Hematopoietic multipotent progenitor cell treated with erythropoietin and hydrocortisone succinate and interleukin-3 and kit ligand, for 4 days (in vitro differentiated cells): ENCODE results near the gene FBXL2.

ENCODE experiments used
- DNase-seq: peaks from one replicate; pipeline ENCODE4 v3.0.0-alpha.2; 2015

The FBXL2 gene

DNA sequence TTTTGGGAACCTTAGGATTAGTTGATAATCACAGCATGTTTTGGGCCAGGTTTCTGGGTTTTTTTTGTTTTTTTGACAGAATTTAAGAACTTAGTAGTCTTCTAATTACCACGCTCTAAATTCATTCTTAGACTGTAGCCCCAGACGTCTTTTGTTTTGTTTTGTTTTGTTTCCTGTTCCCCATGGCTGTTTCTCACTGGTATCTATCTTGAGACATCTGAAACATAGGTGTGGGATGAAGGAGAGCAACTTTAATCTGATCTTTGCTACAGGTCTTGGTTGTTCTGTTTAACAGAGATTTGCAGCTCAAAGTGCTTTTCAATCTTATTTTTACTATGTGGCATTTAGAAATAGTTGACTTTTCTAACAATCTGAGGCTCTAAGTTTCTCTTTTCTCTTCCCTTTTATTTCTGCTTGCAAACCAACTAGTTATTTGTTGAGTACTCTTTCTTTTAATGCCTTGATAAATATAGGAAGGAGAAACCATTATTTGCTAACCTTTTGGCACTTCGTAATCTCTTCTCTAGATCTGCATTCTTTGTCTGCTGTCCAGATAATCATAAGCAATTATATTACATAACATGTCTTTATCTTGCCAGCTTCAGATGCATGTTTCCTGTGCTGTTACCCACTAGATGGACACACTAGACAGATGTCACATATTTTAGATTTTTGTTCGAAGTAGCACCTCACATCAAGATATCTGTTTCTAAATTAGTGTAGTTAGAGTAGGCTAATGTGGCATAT lies 40.9 kb downstream of the FBXL2 start:
- peak; percentile 83 for DNase-seq

DNA sequence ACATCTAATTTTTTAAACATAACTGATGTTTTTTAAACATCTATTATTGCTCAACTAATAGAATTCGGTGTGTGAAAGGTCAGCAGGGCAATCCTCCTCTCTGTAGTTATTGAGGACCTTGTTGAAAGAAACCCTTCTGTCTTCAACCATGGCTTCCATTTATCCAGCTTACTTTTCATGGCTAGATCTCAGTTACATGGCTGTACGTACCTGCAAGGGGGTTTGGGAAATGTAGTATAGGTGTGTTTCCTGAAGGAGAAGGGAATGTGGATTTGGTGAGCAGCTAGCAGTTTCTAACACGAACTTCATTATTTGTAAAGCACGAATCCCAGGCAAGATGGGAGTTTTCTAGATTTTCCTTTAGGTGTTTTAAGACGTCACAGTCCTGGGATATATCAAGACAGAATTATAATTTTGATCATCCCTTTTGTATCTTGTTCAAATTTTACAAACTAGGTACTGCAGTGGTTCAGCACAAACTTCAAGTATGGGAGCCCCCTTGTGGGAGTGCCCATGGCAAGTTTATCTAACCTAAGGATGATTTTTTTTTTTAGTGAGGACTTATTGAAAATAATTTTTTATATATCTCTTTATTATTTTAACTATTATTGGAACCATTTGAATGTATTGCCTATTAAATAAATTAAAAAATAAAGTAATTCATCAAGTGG lies 41.6 kb downstream of the FBXL2 start:
- peak; percentile 56 for DNase-seq

DNA sequence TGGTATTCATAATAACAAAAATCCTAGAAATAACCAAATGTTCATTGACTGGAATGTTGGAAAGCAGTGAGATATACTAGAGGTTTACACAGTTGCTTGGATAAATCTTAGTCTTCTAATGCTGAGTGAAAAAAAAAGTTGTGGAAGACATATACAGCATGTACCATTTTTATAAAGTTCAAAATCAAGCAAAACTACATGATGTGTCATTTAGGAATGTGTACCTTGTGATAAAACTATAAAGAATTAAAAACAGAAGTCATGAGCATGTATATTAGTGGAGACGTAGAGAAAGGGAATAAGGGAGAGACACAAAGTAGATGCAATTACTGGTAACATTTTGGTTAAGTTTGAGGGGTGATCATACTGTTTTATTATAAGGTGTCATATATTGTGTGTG lies 45.2 kb downstream of the FBXL2 start:
- DNase-seq: no peak

DNA sequence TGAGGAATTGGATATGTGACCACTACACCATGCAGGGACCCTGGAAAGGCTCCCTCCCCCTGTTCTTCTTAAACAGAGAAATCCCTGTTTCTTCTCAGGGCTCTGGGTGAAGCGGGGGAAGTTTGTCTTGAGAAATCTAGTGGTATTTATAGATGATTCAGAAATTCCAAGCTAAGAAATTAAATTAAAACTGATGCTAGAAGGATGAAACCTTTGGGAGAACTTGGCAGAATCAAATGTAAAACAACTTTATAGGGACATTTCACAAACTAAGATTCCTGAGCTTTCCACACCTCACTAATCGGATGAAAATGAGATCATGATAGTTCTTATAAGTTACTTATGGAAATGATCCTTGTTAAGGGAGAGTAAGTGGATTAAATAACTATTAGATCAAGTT lies 54.2 kb downstream of the FBXL2 start:
- DNase-seq: no peak

DNA sequence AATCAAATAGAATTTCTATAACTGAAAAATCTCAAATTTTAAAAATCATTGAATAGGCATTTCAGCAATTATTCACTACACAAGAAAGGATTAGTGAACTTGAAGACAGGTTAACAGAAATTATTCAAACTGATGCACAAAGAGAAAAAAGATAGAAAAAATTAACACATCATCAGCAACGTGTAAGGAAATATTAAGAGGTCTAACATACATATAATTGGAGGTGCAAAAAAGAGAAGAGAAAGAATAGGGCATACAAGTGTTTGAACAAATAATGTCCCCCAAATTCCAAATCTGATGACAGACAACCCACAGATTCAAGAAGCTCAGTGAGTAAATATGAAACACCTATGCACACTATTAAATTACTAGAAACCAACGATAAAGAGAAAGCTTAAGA lies 57.1 kb downstream of the FBXL2 start:
- DNase-seq: no peak

DNA sequence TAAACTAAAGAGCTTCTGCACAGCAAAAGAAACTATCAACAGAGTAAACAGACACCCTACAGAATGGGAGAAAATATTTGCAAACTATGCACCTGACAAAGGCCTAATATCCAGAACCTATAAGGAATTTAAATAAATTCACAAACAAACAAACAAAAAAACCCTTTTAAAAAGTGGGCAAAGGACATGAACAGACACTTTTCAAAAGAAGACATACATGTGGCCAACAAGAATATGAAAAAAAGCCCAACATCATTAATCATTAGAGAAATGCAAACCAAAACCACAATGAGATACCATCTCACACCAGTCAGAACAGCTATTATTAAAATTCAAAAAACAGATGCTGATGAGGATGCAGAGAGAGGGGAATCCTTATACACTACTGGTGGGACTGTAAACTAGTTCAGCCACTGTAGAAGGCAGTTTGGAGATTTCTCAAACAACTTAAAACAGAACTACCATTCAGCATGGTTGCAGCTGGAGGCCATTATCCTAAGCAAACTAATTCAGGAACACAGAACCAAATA lies 61.8 kb downstream of the FBXL2 start:
- peak; percentile 32 for DNase-seq

DNA sequence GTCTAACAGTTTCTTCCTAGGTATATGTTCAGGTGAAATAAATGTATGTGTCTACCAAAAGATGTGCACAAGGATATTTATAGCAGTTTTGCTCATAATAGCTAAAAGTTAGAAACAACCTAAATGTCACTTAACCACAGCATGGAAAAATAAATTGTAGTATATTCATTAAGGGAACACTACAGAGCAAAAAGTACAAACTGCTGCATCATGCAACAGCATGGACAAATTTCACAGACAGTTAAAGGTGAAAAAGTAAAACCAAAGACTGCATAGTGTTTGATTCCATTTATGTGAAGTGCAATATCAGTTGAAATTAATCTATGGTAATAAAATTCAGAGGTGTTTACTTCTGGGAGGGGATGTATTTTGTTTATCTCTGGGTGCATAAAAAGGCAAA lies 62.5 kb downstream of the FBXL2 start:
- no peak for DNase-seq

DNA sequence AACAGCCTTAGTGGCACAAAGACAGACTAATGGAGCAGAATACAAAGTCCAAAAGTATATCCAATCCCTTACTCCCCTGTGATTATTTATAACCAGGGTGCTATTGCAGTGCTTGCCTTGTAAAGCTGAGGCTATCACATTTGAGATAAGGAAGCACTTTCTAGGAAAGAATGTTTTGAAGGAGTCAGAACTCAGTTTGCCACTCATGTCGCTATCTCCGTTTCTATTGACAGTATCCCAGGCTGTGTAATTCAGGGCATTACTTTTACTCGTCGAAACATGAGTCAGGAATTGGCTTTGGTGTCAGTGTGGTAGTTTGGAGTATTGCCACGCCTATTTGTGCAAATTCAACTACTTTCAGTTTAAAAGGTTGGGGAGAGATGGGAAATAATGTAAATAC lies 78.4 kb downstream of the FBXL2 start:
- no peak for DNase-seq

DNA sequence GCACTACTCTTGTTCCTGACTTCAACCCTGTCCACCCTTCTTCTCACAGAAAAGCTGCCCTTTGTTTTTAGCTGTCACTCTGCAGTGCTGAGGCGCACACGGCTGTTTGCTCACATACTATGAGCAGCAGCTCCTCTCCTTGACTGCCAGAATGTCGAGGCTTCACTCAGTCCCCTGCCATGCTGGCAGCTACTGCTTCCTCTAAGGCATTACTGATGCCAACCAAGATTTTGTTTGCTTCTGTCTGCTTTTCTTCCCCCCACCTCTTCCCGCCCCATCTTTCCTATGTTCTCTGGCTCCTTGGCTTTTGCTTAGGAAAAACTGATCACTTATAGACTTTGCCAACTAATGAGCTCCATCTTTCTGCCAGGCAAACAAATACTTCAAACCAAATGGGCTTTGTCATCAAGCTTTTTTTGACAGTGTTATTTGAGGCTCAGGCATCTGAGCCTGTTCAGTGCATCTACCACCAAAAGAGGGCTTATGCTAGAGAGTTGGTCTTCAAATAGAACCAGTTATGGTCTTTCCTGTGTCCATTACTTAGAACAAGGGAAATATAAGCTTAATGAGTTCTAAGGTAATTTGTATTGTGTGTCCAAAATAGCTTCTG lies 81.0 kb downstream of the FBXL2 start:
- no peak for DNase-seq

DNA sequence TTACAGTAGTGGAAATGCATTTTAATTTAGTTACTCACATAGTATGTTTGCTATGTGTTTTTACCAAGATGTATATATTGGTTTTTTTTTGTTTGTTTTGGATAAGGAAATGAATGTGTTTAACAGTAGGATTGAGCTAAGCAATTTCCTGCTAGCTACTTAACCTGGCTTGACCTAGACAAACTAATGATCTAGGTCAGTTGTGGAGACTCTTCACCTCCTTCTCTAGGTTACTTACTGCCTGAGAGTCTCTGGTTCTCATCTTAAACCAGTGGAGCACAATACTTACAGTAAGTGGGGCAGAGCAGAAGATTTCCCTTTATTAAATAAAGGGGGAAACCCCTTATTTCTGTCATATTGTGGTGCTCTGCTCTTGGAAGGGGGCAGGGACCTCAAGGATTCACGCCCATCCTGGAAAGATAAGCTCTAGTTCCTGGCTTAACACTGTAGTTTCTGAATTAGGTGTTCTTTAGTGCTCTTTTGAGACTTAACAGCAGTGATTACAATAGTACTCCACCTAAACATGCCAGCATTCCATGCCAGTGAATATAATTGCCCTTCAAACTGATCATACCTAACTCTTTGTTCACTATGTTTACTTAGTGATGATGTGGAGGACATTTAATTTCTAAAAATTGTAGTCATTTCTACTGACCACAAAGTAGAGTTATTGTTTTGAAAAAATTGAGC lies 83.0 kb downstream of the FBXL2 start:
- DNase-seq: no peak

DNA sequence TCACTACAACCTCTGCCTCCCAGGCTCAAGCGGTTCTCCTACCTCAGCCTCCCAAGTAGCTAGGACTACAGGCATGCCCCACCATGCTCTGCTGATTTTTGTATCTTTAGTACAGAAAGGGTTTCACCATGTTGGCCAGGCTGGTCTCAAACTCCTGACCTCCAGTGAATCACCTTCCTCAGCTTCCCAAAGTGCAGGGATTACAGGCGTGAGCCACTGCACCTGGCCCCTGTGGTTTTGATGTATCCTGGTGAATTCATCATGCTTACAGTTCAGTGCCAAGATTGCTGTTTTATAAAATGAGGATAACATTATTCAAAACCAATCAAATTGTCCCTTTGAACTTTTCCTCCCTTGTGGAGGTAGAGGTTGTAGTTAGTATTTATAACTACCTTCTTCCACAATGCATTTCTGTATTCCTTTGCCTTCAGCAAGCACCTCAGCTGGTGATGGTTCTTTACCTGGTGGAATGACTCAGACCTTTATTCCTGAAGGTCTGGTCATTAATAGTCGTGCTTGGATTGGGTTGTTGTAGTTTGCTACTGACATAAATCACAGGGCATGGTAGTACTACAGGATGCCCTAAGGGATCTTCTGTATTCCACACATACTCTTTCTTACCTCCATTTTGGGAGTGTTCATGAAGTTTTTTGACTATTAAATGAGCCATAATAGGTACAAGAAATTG lies 86.0 kb downstream of the FBXL2 start:
- no peak for DNase-seq

DNA sequence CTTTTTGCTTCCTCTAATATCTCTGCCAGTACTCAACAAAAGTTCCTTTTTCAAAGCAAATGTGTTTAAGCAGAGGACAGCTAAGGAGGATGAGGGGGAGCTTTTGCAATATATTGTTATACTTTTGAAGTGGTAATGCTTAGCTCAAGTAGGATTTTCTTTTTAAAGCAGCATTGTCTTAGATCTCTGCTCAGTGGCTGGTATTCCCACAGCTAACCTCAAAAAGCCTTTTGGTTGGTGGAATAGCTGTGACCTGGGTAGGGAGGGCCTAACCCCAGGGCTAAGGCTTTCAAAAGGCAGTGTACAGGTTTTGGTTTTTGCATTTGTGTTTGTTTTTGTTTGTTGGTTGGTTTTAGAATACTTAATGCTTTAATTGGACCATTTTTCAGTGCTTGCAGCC lies 86.8 kb downstream of the FBXL2 start:
- DNase-seq: no peak

DNA sequence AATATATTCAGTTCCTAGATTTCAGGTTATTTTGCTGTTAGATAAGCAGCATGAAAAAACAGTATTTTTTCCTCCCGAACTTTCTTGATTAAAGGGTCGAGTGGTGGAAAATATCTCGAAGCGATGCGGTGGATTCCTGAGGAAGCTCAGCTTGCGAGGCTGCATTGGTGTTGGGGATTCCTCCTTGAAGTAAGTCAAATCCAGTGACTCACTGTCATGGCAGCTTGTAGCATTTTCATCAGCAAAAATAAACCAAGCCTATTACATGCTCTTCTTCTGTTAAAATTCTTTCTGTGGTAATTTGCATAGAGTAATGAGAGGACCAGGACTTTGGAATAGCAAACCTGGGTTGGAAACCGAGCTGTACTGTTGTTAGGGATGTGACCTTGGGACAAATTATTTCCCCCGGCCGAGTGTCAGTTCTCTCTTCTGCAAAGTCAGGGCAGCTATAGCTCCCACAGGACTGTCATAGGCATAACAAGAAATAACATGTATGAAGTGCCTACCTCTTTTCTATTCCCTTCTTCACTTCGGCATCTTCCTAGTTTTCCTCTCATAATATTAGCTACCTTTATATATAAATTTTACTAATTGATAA lies 87.4 kb downstream of the FBXL2 start:
- no peak for DNase-seq

DNA sequence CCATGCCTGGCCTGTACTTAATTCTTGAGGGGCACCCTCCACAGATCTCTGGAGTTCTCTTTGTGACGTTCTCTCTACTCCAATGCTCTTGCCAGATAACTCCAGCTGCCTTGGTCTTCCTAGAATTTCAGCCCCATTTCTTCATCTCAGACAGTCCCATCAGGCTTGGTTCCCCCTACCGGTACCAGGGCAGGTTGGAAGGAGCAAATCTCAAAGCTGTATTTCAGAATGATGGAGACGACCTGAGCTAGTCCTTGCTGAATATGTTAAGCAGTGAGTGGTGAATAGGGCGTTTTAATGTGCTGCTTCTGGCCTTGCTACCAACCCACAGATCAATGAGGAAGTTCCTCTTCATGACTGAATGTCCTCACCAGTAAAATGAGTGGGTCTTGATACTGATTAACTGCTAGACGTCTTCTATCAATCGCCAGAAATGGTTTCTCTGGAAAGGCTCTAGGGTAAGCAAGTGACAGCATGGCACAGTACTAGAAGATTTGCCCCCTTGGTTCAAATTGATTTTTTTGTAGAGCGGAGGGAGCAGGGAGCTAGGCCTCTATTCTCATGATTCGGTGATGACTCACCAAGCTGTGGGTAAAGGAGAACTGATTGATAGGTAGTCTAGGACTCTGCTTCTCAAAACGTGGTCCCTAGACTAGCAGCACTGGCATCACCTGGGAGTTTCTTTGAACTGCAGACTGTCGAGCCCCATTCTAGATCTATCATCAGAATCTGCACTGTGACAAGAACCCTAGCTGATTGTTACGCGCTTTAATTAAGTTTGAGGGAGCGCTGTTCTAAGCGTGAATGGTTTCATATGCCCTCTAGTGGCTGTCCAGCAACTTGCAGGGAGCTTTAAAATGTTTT lies 95.2 kb downstream of the FBXL2 start:
- peak; percentile 81 for DNase-seq

DNA sequence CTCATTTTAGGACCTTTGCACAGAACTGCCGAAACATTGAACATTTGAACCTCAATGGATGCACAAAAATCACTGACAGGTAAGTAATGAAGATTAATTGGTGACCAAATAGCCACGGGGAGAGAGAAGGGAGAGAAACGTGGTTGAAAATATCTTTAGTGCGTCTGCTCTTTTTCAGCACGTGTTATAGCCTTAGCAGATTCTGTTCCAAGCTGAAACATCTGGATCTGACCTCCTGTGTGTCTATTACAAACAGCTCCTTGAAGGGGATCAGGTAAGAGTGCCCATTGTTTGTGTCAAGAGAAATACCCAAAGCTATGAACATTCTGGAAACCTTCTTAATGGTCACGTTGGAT lies 95.8 kb downstream of the FBXL2 start:
- DNase-seq: no peak

DNA sequence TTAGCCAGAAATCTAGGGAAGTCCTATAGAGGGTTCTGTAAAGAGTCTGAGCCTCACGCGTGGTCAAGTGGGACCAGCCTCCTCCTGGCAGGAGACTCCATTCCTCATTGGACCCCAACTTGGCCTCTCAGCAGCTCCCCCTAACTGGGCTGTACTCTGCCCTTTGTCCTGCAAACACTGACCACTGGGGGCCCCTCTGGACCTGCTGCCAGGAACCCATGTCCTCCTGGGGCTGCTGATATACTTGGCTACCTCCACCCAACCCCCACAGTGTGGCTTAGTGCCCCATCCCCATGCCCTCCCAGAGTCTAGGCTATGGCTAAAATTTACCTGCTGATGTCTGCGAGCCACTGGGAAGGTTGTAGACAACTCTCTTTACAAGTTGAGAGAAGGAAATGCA lies 100.2 kb downstream of the FBXL2 start:
- DNase-seq: no peak

DNA sequence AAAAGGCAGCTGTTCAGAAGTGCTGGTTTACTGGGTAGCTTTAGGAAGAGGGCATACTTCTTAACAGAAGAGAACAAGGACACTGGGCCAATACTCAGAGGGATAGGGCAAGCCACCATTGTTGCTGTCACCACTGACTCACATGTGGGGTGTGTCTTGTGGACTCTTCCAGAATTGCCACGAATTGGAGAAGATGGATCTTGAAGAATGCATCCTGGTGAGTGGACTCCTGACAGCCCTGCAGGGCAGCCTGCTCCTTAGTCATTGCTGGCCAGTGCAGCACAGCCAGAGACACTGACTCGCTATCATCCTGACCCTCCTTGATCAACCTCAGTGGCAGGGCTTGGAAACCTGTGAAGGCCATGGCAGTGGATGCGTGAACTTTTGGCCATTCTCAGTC lies 100.7 kb downstream of the FBXL2 start:
- DNase-seq: no peak

DNA sequence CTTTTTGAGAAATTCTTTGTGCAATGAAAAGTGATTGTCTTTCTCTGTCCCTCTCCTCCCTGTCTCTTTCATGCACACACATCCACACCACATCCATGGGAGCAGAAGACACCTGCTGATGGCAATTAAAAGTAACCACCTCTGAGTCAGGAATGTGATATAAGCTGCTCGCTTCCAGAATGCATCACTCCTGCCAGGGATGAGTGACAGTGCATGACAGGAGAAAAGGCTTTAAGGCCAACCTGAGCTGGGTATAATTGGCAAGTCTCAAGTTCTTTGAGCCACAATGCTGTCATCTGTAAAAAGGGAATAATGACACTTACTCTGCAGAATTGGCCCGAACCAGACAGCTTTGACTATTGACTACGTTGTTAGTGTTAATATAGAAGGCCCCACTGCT lies 103.4 kb downstream of the FBXL2 start:
- no peak for DNase-seq

DNA sequence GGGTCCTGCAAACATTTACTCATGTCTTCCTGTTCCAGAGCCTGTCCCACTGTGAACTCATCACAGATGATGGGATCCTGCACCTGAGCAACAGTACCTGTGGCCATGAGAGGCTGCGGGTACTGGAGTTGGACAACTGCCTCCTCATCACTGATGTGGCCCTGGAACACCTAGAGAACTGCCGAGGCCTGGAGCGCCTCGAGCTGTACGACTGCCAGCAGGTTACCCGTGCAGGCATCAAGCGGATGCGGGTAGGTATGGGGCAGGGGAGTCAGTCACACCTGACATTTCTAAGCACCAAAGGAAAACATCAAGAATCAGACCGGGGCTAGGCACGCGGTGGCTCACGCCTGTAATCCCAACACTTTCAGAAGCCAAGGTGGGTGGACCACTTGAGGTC lies 106.7 kb downstream of the FBXL2 start:
- DNase-seq: no peak

DNA sequence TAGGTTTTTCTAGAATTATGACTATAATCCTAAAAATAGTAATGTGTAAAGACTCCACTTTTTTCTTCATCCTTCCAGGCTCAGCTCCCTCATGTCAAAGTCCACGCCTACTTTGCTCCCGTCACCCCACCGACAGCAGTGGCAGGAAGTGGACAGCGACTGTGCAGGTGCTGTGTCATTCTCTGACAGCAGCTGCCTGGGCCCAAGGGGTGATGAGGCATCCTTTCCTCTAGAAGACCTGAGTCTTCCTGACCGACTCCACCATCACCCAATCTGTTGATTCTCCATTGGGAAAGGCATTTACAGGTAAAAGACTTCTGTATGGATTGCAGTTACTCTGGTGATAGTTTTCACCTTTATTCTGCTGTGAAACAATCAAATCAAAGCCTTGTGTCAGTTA lies 108.2 kb downstream of the FBXL2 start:
- peak; percentile 45 for DNase-seq

DNA sequence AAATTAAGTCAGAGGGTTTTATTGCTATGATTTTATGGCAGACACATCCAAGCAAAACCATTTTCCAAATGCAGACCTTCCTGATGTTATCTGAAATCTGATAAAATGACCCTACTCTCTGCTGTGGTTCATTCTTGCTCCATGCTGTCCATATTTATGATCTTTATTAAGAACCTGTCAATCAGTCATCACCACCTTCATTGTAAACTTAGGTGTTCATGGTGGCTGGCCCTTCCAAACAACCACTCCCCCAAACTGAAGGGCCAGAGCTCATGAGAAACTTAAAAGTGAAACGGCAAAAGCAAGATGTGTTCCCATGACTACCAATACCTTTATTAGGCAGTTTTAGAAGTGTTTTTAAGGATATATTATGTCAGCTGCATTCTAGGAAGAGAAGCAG lies 109.4 kb downstream of the FBXL2 start:
- no peak for DNase-seq
